SU-DHL-6 (cell line): ENCODE results near the gene TCTN3.

Experiments
- H2AFZ ChIP-seq: fragments of 200-600 bp; sonication (generic); 2 replicates; pipeline ENCODE4 v1.6.1; 2014; ENCODE audit warnings: low read depth, mild to moderate bottlenecking, moderate library complexity, mixed read lengths, antibody characterized with exemption, low read length; ENCODE audit not compliant: severe bottlenecking
- H3F3A ChIP-seq: fragments of 200-600 bp; shearing (Covaris generic); 2 replicates; pipeline ENCODE4 v1.6.0; 2016; ENCODE audit warnings: antibody characterized with exemption, mild to moderate bottlenecking; ENCODE audit not compliant: insufficient read depth
- H3K27ac ChIP-seq: fragments of 200-600 bp; sonication (generic); 2 replicates; pipeline ENCODE4 v1.5.1; 2016; ENCODE audit warnings: low read depth, mild to moderate bottlenecking, low read length, moderate library complexity, mixed read lengths
- H3K27me3 ChIP-seq: fragments of 200-600 bp; sonication (generic), shearing (Covaris generic); 2 replicates; pipeline ENCODE4 v1.6.0; 2014; ENCODE audit warnings: mild to moderate bottlenecking, low read length
- H3K36me3 ChIP-seq: fragments of 200-600 bp; sonication (generic); 2 replicates; pipeline ENCODE4 v1.6.1; 2014; ENCODE audit warnings: mild to moderate bottlenecking, low read length, mixed read lengths
- H3K4me2 ChIP-seq: fragments of 300-600, 200-600 bp; shearing (Covaris generic), sonication (generic); 2 replicates; pipeline ENCODE4 v1.6.0; 2014; ENCODE audit warnings: low read length, low read depth, mild to moderate bottlenecking; ENCODE audit not compliant: poor library complexity, severe bottlenecking
- H3K4me3 ChIP-seq: fragments of 200-600 bp; sonication (generic); 2 replicates; pipeline ENCODE4 v1.5.1; 2014; ENCODE audit warnings: antibody characterized with exemption, low read length, mild to moderate bottlenecking, mixed read lengths; ENCODE audit not compliant: insufficient read depth, poor library complexity, severe bottlenecking
- H3K79me2 ChIP-seq: fragments of 200-600 bp; sonication (generic); 2 replicates; pipeline ENCODE4 v1.6.1; 2014; ENCODE audit warnings: mild to moderate bottlenecking, low read length, moderate library complexity; ENCODE audit not compliant: insufficient read depth
- H3K9ac ChIP-seq: fragments of 200-600 bp; sonication (generic); 2 replicates; pipeline ENCODE4 v1.7.0; 2014; ENCODE audit warnings: mild to moderate bottlenecking, low read length
- H3K9me2 ChIP-seq: fragments of 200-600 bp; sonication (generic); replicated peaks from 2 replicates; pipeline ENCODE4 v1.6.1; 2014; ENCODE audit warnings: low read length; ENCODE audit not compliant: insufficient read depth
- H3K9me3 ChIP-seq: fragments of 200-600 bp; sonication (generic); 2 replicates; pipeline ENCODE4 v1.6.1; 2014; ENCODE audit warnings: low read length, mixed read lengths; ENCODE audit not compliant: insufficient read depth
- H4K20me1 ChIP-seq: fragments of 200-600 bp; sonication (generic); 2 replicates; pipeline ENCODE4 v1.6.1; 2014; ENCODE audit warnings: low read depth, mild to moderate bottlenecking, antibody characterized with exemption, low read length, moderate library complexity, mixed read lengths
- EZH2phosphoT487 ChIP-seq: fragments of 200-600 bp; sonication (generic), shearing (Covaris generic); conservative IDR thresholded peaks from 2 replicates; pipeline ENCODE4 v1.6.1; 2018; ENCODE audit warnings: mild to moderate bottlenecking, antibody characterized with exemption, low read length, moderate library complexity, mixed read lengths
- TF ChIP-seq, protein P1 (sequence below): fragments of 200-600 bp; sonication (generic); IDR thresholded peaks from one replicate; pipeline ENCODE4 v1.5.1; 2017; ENCODE audit warnings: antibody characterized with exemption, mild to moderate bottlenecking, low read length, moderate library complexity; ENCODE audit not compliant: insufficient read depth, poor library complexity, severe bottlenecking

The TCTN3 gene

DNA sequence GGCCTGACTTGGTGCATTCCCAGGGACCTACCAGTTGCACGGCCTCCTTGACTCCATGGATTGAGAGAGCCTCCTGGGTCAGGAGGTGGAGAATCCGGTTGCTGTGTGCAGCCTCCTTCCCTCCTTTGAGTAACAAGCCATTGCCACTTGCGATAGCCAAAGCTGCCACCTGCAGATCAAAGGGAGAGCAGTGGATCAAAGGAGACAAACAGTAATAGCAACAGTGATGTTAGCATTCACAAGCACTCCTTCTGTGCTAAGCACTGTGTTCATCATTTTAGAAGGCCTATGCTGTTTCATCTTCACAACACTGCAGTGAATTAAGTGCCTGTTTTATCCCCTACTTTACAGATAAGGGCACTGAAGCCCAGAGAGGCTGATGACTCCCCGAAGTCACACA lies 77.3 kb downstream of the TCTN3 start:
- H3K79me2 ChIP-seq = no peaks in the 10 kb centered on the region
- TF ChIP-seq EZH2phosphoT487 = no peak
- TF ChIP-seq, protein P1, sequence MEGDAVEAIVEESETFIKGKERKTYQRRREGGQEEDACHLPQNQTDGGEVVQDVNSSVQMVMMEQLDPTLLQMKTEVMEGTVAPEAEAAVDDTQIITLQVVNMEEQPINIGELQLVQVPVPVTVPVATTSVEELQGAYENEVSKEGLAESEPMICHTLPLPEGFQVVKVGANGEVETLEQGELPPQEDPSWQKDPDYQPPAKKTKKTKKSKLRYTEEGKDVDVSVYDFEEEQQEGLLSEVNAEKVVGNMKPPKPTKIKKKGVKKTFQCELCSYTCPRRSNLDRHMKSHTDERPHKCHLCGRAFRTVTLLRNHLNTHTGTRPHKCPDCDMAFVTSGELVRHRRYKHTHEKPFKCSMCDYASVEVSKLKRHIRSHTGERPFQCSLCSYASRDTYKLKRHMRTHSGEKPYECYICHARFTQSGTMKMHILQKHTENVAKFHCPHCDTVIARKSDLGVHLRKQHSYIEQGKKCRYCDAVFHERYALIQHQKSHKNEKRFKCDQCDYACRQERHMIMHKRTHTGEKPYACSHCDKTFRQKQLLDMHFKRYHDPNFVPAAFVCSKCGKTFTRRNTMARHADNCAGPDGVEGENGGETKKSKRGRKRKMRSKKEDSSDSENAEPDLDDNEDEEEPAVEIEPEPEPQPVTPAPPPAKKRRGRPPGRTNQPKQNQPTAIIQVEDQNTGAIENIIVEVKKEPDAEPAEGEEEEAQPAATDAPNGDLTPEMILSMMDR = no peak
- peaks cover 36% of the 10 kb centered on the region for H3K36me3 ChIP-seq
- no peaks in the 10 kb centered on the region for H3K9me2 ChIP-seq
- H3K4me3 ChIP-seq = no peak overlapping the region
- H3K9me3 ChIP-seq = no peaks in the 10 kb centered on the region
- H3K9ac ChIP-seq = no peak overlapping the region
- H3K4me2 ChIP-seq = no peak overlapping the region
- no peak overlapping the region for H2AFZ ChIP-seq
- no peaks in the 10 kb centered on the region for H3K27me3 ChIP-seq
- H3K27ac ChIP-seq = no peak overlapping the region
- no peaks in the 10 kb centered on the region for H4K20me1 ChIP-seq
- H3F3A ChIP-seq = no peaks in the 10 kb centered on the region
